IMR-90 (cell line): Measurements from ENCODE around the gene TMPRSS13. TPM values are rescaled to one million over a fixed set of nuclear protein-coding genes. Genes with fewer than 3 reads are reported as not detected.

Experiments
- ATAC-seq: fragments of 200-7000 bp; cut with Tn5 transposase; 2 replicates; pipeline ENCODE4 v1.9.1; 2020; ENCODE audit warnings: low read depth, mild to moderate bottlenecking, moderate library complexity
- BruUV-seq: library from RNA; stranded (reverse); fragments of 400-500 nt; replicated peaks from 2 replicates; lab custom pipeline; 2021; lab: Mats Ljungman, UMichigan
- CTCF ChIA-PET: fragments of 300-600 bp; formaldehyde crosslinking; extraction: SDS; loops from one replicate; lab custom pipeline; 2021; ENCODE audit warnings: antibody characterized with exemption; lab: Yijun Ruan, JAX
- POLR2A ChIA-PET: fragments of 300-600 bp; sonication (Branson Sonifier 250); formaldehyde crosslinking; loops from one replicate; lab custom pipeline; 2022; ENCODE audit warnings: antibody characterized with exemption; ENCODE audit not compliant: unreplicated experiment; lab: Charles Lee
- DNase-seq: peaks from one replicate; pipeline ENCODE4 v3.0.0; 2013
- H2AFZ ChIP-seq: replicated peaks from 2 replicates; pipeline ENCODE3; 2013; ENCODE audit warnings: low read length, mild to moderate bottlenecking; ENCODE audit not compliant: poor library complexity
- H2AK5ac ChIP-seq: 2 replicates; pipeline ENCODE4 v1.6.1; 2013; ENCODE audit warnings: low read depth, low read length, inconsistent platforms
- H2AK9ac ChIP-seq: replicated peaks from 2 replicates; pipeline ENCODE3; 2013; ENCODE audit warnings: mild to moderate bottlenecking, low read depth, low read length, moderate library complexity; ENCODE audit not compliant: poor library complexity
- H2BK120ac ChIP-seq: 2 replicates; pipeline ENCODE4 v1.6.1; 2013; ENCODE audit warnings: low read depth, low read length, inconsistent platforms
- H2BK15ac ChIP-seq: 3 replicates; pipeline ENCODE4 v1.6.1; 2013; ENCODE audit warnings: low read depth, low read length, inconsistent platforms
- H2BK20ac ChIP-seq: 2 replicates; pipeline ENCODE4 v1.6.1; 2013; ENCODE audit warnings: low read depth, mild to moderate bottlenecking, inconsistent platforms, low read length, moderate library complexity
- H2BK5ac ChIP-seq: 2 replicates; pipeline ENCODE4 v1.6.1; 2013; ENCODE audit warnings: mild to moderate bottlenecking, low read depth, low read length, inconsistent platforms; ENCODE audit not compliant: poor library complexity, severe bottlenecking
- H3K14ac ChIP-seq: replicated peaks from 2 replicates; pipeline ENCODE4 v1.6.1; 2013; ENCODE audit warnings: low read depth, low read length, inconsistent platforms
- H3K18ac ChIP-seq: 2 replicates; pipeline ENCODE4 v1.6.1; 2013; ENCODE audit warnings: low read depth, low read length, control low read depth
- H3K23ac ChIP-seq: 2 replicates; pipeline ENCODE4 v1.6.1; 2013; ENCODE audit warnings: low read depth, low read length, inconsistent platforms
- H3K27ac ChIP-seq: 2 replicates; pipeline ENCODE4 v1.5.1; 2013; ENCODE audit warnings: mild to moderate bottlenecking, control low read depth, low read length; ENCODE audit not compliant: insufficient read depth
- H3K27me3 ChIP-seq: 2 replicates; pipeline ENCODE4 v1.6.1; 2013; ENCODE audit warnings: low read length; ENCODE audit not compliant: control insufficient read depth, insufficient read depth
- H3K36me3 ChIP-seq: 2 replicates; pipeline ENCODE4 v1.6.1; 2013; ENCODE audit warnings: low read length, mixed read lengths; ENCODE audit not compliant: control insufficient read depth, insufficient read depth
- H3K4ac ChIP-seq: 2 replicates; pipeline ENCODE4 v1.6.1; 2013; ENCODE audit warnings: low read depth, low read length, inconsistent platforms
- H3K4me1 ChIP-seq: 2 replicates; pipeline ENCODE4 v1.6.1; 2013; ENCODE audit warnings: low read length, mixed read lengths; ENCODE audit not compliant: control insufficient read depth, insufficient read depth
- H3K4me2 ChIP-seq: 2 replicates; pipeline ENCODE4 v1.6.1; 2013; ENCODE audit warnings: low read depth, mild to moderate bottlenecking, control low read depth, low read length, moderate library complexity
- H3K4me3 ChIP-seq: 2 replicates; pipeline ENCODE4 v1.5.1; 2013; ENCODE audit warnings: low read depth, mild to moderate bottlenecking, control low read depth, low read length, moderate library complexity; ENCODE audit not compliant: insufficient read depth
- H3K56ac ChIP-seq: 2 replicates; pipeline ENCODE4 v1.6.1; 2013; ENCODE audit warnings: low read length, inconsistent platforms; ENCODE audit not compliant: insufficient read depth; ENCODE audit errors: extremely low read depth
- H3K79me1 ChIP-seq, 2 experiments: 2 replicates each; pipeline ENCODE4 v1.6.1; 2013; ENCODE audit warnings: low read length in 2 of 2, inconsistent platforms in 1 of 2, low read depth in 1 of 2
- H3K9ac ChIP-seq: 2 replicates; pipeline ENCODE4 v1.6.1; 2013; ENCODE audit warnings: low read depth, low read length, control low read depth
- H3K9me1 ChIP-seq: 2 replicates; pipeline ENCODE4 v1.6.1; 2013; ENCODE audit warnings: low read length, inconsistent platforms; ENCODE audit not compliant: insufficient read depth
- H3K9me3 ChIP-seq: 2 replicates; pipeline ENCODE4 v1.6.1; 2013; ENCODE audit warnings: low read length; ENCODE audit not compliant: control insufficient read depth, insufficient read depth
- H4K20me1 ChIP-seq: 2 replicates; pipeline ENCODE4 v1.6.1; 2013; ENCODE audit warnings: low read length, inconsistent platforms; ENCODE audit not compliant: insufficient read depth
- H4K5ac ChIP-seq: 2 replicates; pipeline ENCODE4 v1.6.1; 2013; ENCODE audit warnings: mild to moderate bottlenecking, low read depth, low read length, control low read depth
- H4K8ac ChIP-seq, 2 experiments: 2 replicates each; pipeline ENCODE4 v1.6.1; 2013; ENCODE audit warnings: low read depth in 2 of 2, low read length in 2 of 2, control low read depth in 1 of 2, inconsistent platforms in 1 of 2
- H4K91ac ChIP-seq: 2 replicates; pipeline ENCODE4 v1.6.1; 2013; ENCODE audit warnings: low read depth, low read length, inconsistent platforms; ENCODE audit not compliant: insufficient read depth
- CHD1 ChIP-seq: IDR thresholded peaks from 2 replicates; pipeline ENCODE4 v1.6.1; 2012; ENCODE audit warnings: low read depth, low read length, improper control_type of control experiment
- RCOR1 ChIP-seq: IDR thresholded peaks from 2 replicates; pipeline ENCODE4 v1.6.1; 2012; ENCODE audit warnings: mild to moderate bottlenecking, low read length, improper control_type of control experiment; ENCODE audit not compliant: insufficient replicate concordance
- WGBS, 2 experiments: methylation state at CpG; one replicate each; pipeline versions ENCODE4 v1.1.5 to v1.1.7; 2013; ENCODE audit warnings: missing lambda C conversion rate in 2 of 2; ENCODE audit not compliant: insufficient read length in 1 of 2; ENCODE audit errors: extremely low coverage in 2 of 2; 5-methylcytosine and 5-hydroxymethylcytosine counted together
- dilution Hi-C: fragments of 300-500 bp; cut with HindIII; formaldehyde crosslinking; loops from one replicate; pipeline ENCODE4 v1.14.3; 2018; ENCODE audit warnings: low sequenced_read_pairs; ENCODE audit not compliant: unreplicated experiment
- in situ Hi-C: fragments of 300-500 bp; cut with MboI; formaldehyde crosslinking; loops from 3 replicates; pipeline ENCODE4 v1.14.3; 2019; ENCODE audit warnings: low sequenced_read_pairs, inconsistent platforms, mixed read lengths
- intact Hi-C: fragments of 100-400 bp; cut with micrococcal nuclease; formaldehyde crosslinking; loops from 2 replicates; pipeline ENCODE4 v1.10.0; 2022
- polyA plus RNA-seq, 3 experiments: library from polyadenylated mRNA; depleted of rRNA; stranded (reverse); fragments of >200 nt; gene quantifications; 2 replicates each; pipeline ENCODE4 v1.2.3, GENCODE V29; 2012; ENCODE audit warnings: low replicate concordance in 1 of 3
- total RNA-seq: library from RNA; depleted of rRNA; stranded (reverse); fragments of >200 nt; gene quantifications from 2 replicates; pipeline ENCODE4 v1.2.3, GENCODE V29; 2012

TMPRSS13 gene
- total and polyA plus RNA-seq, 2 of the 4 experiments (the other 2 are of a cell fraction) = not detected

GRCh38 chr11:117946156-117946841 lies 17.1 kb upstream of the TMPRSS13 start:
- POLR2A ChIA-PET = no interaction called here
- CTCF ChIA-PET = interaction anchor here (0.5 to 2.0 kb wide), 22 partner anchors 9 to 520 kb away, joined by 3 to 23 read pairs (median 5); partner anchors contain the start of gene FXYD2
- H2BK15ac ChIP-seq = no peak overlapping the region
- no peak overlapping the region for H3K27ac ChIP-seq
- no peak overlapping the region for H2AK5ac ChIP-seq
- no peak overlapping the region for H2AK9ac ChIP-seq
- no peaks in the 10 kb centered on the region for H4K20me1 ChIP-seq
- no peak overlapping the region for H3K9ac ChIP-seq
- H2BK120ac ChIP-seq = no peak overlapping the region
- H3K4me1 ChIP-seq = no peaks in the 10 kb centered on the region
- BruUV-seq = no TSS peak
- H3K36me3 ChIP-seq = no peaks in the 10 kb centered on the region
- no peak overlapping the region for H3K4me2 ChIP-seq
- H3K27me3 ChIP-seq = peaks cover 3% of the 10 kb centered on the region; the same call in 1 of the 2 replicates
- H3K56ac ChIP-seq = no peak overlapping the region
- intact Hi-C loops (loop anchor here (2.0 kb wide), 1 partner anchor 519 kb away; no protein-coding TSS in a partner anchor), in situ Hi-C loops (loop anchor here (5.0 kb wide), 1 partner anchor 104 kb away; no protein-coding TSS in a partner anchor), dilution Hi-C loops (no loop called here)
- no peak overlapping the region for H4K5ac ChIP-seq
- no peaks in the 10 kb centered on the region for H3K79me1 ChIP-seq
- no peak overlapping the region for H3K14ac ChIP-seq
- H3K18ac ChIP-seq = no peak overlapping the region
- peak overlapping the region; percentile 72 for H2AFZ ChIP-seq
- DNase-seq (no peak), ATAC-seq (no peak)
- H2BK20ac ChIP-seq = no peak overlapping the region; the same call in 1 of the 2 replicates
- H3K9me3 ChIP-seq = no peaks in the 10 kb centered on the region
- H3K9me1 ChIP-seq = no peaks in the 10 kb centered on the region
- no peak overlapping the region for H3K4me3 ChIP-seq
- no peak overlapping the region for H2BK5ac ChIP-seq
- H3K23ac ChIP-seq = no peak overlapping the region
- TF ChIP-seq RCOR1 = no peak
- TF ChIP-seq CHD1 = no peak
- no peak overlapping the region for H3K4ac ChIP-seq
- no peak overlapping the region for H4K91ac ChIP-seq
- 83% methylated on average over 1 of the region's 5 CpGs; no CpG with 5 or more reads in 1 of the 2 experiments for WGBS, 2 experiments
- H4K8ac ChIP-seq = no peak overlapping the region
